ENCODE data around the gene TRIM14.

TRIM14 gene

GRCh38 chr9:98056269-98057137, 62.5 kb downstream of the TRIM14 start, which contains the start of gene NANS:
Gene NANS, plus strand, starts transcription at chr9:98056732. Its CDS starts 77 bp downstream, at chr9:98056809.
- peak within 1 kb of the TSS; percentile 99 for H2AFZ ChIP-seq (ENCODE audit: low read length)
- peak within 1 kb of the TSS; percentile 94 for H3K4me2 ChIP-seq (ENCODE audit: low read depth, low read length, poor library complexity, severe bottlenecking)
- H3K79me2 ChIP-seq (ENCODE audit: insufficient read depth, low read length), result peaks cover 25% of the 10 kb centered on the region; the same call in 1 of the 2 replicates
- H3K9me2 ChIP-seq (replicated peaks; ENCODE audit: low read depth, low read length), result no peaks in the 10 kb centered on the region
- no peaks in the 10 kb centered on the region for H4K20me1 ChIP-seq (ENCODE audit: insufficient read depth, low read length, poor library complexity, severe bottlenecking)
- peak within 1 kb of the TSS; percentile 76 for H3K4me3 ChIP-seq (ENCODE audit: low read length, poor library complexity, severe bottlenecking)
- peak within 1 kb of the TSS; percentile 73 for H3K9ac ChIP-seq (ENCODE audit: low read depth, low read length, poor library complexity, severe bottlenecking)
- TF ChIP-seq EZH2phosphoT487 (IDR thresholded peaks at IDR 0.05; ENCODE audit: borderline replicate concordance) (no peak), CTCF (conservative IDR thresholded peaks at IDR 0.05; ENCODE audit: low read length) (no peak)
- no peaks in the 10 kb centered on the region for H3K9me3 ChIP-seq (ENCODE audit: insufficient read depth, low read depth, low read length)
- no peaks in the 10 kb centered on the region for H3K36me3 ChIP-seq (ENCODE audit: insufficient read depth, low read length)
- H3F3A ChIP-seq (ENCODE audit: low read depth), result no peaks in the 10 kb centered on the region
- H3K4me1 ChIP-seq (ENCODE audit: insufficient read depth, low read length, poor library complexity, severe bottlenecking), result peaks cover 27% of the 10 kb centered on the region
- H3K27me3 ChIP-seq (ENCODE audit: insufficient read depth, low read length, poor library complexity, severe bottlenecking), result no peaks in the 10 kb centered on the region

GRCh38 chr9:98054376-98054951, 64.6 kb downstream of the TRIM14 start:
- Histone ChIP-seq H3K79me2 (ENCODE audit: insufficient read depth, low read length) (peaks cover 17% of the 10 kb centered on the region; the same call in 1 of the 2 replicates), H3K4me1 (ENCODE audit: insufficient read depth, low read length, poor library complexity, severe bottlenecking) (peaks cover 36% of the 10 kb centered on the region), H3K4me2 (ENCODE audit: low read depth, low read length, poor library complexity, severe bottlenecking) (no peak overlapping the region), H3K4me3 (ENCODE audit: low read length, poor library complexity, severe bottlenecking) (no peak overlapping the region), H3K9me3 (ENCODE audit: insufficient read depth, low read depth, low read length) (no peaks in the 10 kb centered on the region), H3K27me3 (ENCODE audit: insufficient read depth, low read length, poor library complexity, severe bottlenecking) (no peaks in the 10 kb centered on the region), H3K36me3 (ENCODE audit: insufficient read depth, low read length) (no peaks in the 10 kb centered on the region), H4K20me1 (ENCODE audit: insufficient read depth, low read length, poor library complexity, severe bottlenecking) (no peaks in the 10 kb centered on the region), H3K9me2 (replicated peaks; ENCODE audit: low read depth, low read length) (no peaks in the 10 kb centered on the region), H3K9ac (ENCODE audit: low read depth, low read length, poor library complexity, severe bottlenecking) (no peak overlapping the region), H2AFZ (ENCODE audit: low read length) (no peak overlapping the region), H3F3A (ENCODE audit: low read depth) (no peaks in the 10 kb centered on the region)
- TF ChIP-seq CTCF (conservative IDR thresholded peaks at IDR 0.05; ENCODE audit: low read length) (no peak), EZH2phosphoT487 (IDR thresholded peaks at IDR 0.05; ENCODE audit: borderline replicate concordance) (no peak)

- Histone ChIP-seq H3K79me2 (ENCODE audit: insufficient read depth, low read length) (peaks cover 33% of the 10 kb centered on the region), H3F3A (ENCODE audit: low read depth) (no peaks in the 10 kb centered on the region)
These were observed 68.7 kb downstream of the TRIM14 start for GRCh38 chr9:98050351-98050750.

More at GRCh38 chr9:98050351-98050750, 68.7 kb downstream of the TRIM14 start:
- no peak for TF ChIP-seq EZH2phosphoT487 (IDR thresholded peaks at IDR 0.05; ENCODE audit: borderline replicate concordance)
- no peak for TF ChIP-seq CTCF (conservative IDR thresholded peaks at IDR 0.05; ENCODE audit: low read length)
- Histone ChIP-seq H3K9me3 (ENCODE audit: insufficient read depth, low read depth, low read length) (no peaks in the 10 kb centered on the region), H3K9ac (ENCODE audit: low read depth, low read length, poor library complexity, severe bottlenecking) (no peak overlapping the region), H3K4me1 (ENCODE audit: insufficient read depth, low read length, poor library complexity, severe bottlenecking) (peaks cover 22% of the 10 kb centered on the region), H3K9me2 (replicated peaks; ENCODE audit: low read depth, low read length) (no peaks in the 10 kb centered on the region), H3K4me2 (ENCODE audit: low read depth, low read length, poor library complexity, severe bottlenecking) (peak overlapping the region; percentile 32), H3K27me3 (ENCODE audit: insufficient read depth, low read length, poor library complexity, severe bottlenecking) (no peaks in the 10 kb centered on the region), H4K20me1 (ENCODE audit: insufficient read depth, low read length, poor library complexity, severe bottlenecking) (no peaks in the 10 kb centered on the region), H3K4me3 (ENCODE audit: low read length, poor library complexity, severe bottlenecking) (no peak overlapping the region), H3K36me3 (ENCODE audit: insufficient read depth, low read length) (no peaks in the 10 kb centered on the region), H2AFZ (ENCODE audit: low read length) (no peak overlapping the region)
